NOMO-1 treated with dmso at 0.1 percent for 144 hours (cell line): ENCODE data around the gene RAX.

Experiments
- DNase-seq: peaks from one replicate; lab custom pipeline; 2025; ENCODE audit not compliant: unreplicated experiment; lab: John Stamatoyannopoulos, UW

The RAX gene

DNA sequence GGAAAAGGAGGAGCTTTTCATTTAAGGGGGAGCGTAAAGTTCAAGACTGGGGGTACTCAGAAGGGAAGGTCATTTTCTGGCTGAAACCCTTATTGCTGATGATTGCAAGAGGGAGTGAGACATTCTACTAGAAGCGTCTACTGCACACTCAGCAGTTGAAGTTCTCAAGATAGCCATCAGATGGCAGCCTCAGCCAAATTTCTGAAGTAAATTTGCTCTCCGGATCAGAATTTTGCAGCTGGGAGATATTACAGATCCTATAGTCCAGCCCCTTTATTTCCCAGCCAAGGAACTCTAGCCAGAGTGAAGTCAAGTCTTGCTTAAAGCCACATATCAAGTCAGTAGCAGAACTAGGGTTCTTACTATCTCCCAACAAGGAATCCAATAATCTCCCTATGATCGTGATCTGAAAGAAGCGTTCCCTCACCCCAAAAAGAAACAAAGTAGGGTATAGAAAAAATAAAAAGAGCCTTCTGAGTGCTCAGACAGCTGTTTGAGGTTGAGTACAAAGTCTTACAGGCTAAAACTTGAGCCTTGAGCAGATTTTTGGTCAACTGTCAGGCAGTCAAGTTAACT, 24.0 kb downstream of the RAX start:
- DNase-seq, result no peak

GRCh38 chr18:59246796-59247195, 26.5 kb downstream of the RAX start:
- DNase-seq, result no peak

DNA sequence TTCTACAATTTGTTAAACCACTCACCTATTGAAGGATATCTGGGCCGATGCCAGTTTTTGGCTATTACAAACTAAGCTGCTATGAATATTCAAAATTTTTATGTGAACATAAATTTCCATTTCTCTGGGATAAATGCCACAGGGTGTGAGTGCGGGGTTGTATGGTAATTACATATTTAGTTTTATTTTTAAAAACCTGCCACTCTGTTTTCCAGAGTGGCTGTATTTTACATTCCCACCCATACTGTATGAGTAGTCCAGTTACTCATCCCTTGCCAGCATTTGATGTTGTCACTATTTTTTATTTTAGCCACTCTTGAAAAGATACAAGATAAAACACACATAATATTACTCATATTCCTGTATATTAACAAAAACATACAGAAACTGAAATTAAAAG, 30.3 kb downstream of the RAX start:
- no peak for DNase-seq

GRCh38 chr18:59239642-59240041, 33.6 kb downstream of the RAX start:
- DNase-seq, result no peak

DNA sequence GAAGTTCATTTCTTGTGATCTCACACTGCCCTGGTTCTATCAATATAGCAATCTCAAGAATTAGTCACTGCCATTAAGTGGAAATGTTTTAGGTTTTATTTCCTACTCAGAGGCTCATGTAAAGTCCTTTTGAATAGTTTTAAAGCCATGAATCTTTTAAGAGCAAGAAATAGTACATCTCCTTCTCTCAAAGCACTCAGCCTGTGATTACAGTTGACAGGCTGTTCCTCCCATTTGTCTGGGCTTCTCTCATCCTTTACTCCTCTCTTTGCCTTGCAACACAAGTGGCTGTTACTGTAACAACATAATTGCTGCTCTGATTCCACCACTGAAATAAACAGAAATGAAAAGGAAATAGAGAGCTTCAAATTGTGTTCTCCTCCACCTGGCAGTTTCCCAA, 34.9 kb downstream of the RAX start:
- DNase-seq, result no peak

- DNase-seq, result no peak
Measured at GRCh38 chr18:59233017-59233410, 40.2 kb downstream of the RAX start.

GRCh38 chr18:59232309-59233016, 40.8 kb downstream of the RAX start:
- DNase-seq, result no peak

- DNase-seq, result no peak
Measured at GRCh38 chr18:59231877-59232276, 41.4 kb downstream of the RAX start.

DNA sequence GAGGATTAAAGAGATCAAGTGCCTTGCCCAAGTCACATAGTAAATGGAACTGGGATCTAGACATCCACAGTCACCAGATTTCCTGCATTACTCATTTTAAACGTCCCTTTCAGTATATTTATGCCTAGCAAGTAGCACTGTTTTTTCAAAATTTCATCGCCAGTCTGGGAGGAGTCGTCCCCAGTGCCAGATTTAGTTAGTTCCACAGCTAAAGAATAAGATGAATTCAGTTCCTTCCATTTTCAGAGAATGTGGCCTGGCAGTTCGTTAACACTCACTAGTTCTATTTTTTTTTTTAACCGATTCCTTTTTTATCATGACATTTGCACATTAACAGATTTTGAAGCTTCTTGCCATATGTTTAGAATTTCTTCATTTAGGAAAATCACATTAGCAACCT, 42.1 kb downstream of the RAX start:
- no peak for DNase-seq

- DNase-seq, result no peak
Measured at GRCh38 chr18:59229701-59230443, 43.4 kb downstream of the RAX start.

DNA sequence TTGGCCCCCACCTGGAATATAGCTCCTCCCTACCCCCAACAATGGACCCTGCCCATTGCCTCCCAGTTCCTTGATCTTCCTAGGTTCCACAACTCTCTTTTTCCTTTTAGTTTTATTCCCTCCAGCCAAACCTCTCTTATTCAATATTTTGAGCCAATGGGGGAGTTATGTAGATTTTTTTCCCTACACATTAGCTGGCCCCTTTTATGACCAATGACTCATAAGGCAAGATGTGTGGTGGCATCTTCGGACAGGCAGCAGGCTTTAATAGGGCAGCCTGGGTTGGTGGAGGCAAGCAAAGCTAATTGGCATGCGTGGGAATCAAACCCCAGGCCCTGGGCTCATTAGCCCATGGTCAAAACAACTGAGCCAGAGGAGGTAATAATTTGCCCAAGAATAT, 44.1 kb downstream of the RAX start:
- no peak for DNase-seq

DNA sequence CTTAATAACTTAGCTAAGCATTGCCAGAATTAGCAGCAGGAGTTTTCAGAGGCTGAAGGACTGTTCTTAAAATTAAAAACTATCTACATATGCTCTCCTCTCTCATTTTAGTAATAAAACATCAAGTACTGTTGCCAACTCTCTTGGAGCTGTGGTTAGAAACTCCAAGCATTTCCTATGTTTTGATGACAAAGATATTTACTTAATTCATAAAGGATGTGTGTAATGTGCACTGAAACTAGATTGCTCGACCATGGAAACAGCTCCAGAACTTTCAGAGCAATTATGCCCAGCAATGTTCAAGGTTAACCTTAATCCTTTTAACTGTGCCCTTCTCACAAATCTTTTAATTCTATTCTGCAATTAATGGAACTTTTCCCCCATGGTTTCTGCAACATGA, 44.9 kb downstream of the RAX start:
- DNase-seq, result no peak

DNA sequence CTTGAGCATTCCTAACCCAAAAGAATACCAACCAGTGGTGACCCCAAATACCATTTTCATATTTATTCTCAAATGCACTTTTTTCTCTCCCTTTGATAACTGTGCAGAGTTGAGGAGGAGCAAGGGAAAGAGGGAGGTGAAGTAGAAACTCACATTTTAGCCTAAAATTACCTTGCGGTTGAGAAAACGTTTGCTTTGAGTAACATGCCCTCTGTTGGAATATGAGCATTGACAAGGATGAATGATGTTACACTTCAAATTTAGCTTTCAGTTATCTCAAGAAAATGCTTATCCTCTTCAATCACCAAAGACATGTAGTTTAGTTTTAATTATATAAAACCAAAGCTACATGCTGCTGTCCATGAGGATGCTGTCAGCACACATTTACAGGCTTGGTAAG, 50.9 kb downstream of the RAX start:
- DNase-seq, result no peak

DNA sequence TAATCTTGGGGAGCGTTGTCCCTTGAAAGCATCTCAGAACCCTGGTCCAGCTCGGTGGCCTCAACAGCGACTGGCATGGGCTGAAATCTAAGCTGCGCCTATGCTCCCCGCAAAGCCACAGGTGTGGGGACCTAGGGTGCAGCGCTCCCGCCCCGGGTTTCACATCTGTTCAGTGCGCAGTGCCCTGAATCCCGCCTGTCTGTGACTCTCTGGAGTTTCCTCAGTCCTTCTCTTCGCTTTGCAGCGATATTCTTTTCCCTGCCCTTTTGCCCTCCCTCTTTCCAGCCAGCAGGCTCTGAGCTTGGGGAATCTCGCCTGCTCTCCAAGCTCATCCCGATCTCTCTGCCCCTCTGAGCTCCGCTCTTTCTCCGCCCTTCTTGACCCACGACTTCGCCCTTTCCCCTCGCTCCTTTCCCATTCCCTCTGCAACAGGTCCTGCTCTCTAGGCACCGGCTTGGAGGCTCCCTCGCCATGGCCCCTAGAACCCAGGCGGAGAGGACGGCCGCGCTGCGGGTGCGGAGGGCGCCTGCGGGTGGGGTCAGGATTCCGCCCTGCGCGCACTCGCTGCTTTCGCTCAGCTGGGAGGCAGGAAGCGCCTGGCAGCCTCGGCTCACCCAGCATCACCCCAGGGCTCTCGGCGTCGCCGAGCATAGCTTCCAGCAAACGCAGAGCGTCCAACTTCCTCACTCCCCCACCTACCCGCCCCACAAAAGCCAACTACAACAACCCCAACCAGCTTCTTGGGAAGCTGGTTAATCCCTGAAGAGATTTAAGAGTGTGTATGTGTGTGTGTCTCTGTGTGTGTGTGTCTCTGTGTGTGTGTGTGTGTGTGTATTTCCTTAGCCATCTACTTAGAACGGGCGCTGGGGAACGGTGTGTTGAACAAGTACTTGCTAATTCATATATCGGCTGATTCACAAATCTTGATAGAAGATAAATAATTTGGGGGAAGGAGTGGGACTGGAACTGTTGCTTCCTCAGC, 52.2 kb downstream of the RAX start:
- no peak for DNase-seq

- DNase-seq, result no peak
Measured at GRCh38 chr18:59220164-59220783, 53.0 kb downstream of the RAX start.

DNA sequence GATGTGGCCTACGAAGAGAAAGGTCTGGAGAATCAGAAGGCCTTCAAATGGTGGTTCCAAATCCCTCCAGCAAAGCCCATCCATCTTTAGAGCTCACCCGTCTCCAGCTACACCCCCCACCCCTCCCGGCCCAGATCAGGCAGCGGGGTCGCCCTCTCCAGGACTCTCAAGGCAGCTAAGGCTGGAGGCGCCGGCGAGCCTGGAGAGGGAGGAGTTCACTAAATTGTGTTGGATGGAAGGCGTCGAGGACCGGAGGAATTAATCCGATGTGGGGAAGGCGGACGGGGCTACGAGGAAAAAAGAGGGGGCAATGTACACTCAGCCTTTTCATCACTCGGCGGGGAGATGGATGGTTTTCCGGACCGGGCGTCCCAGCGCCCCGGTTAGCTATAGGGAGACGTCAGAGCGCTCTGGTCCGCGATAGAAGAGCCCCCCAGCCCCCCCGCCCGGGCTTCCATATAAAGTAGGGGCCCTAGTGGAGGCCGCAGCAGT, 53.5 kb downstream of the RAX start, which contains the start of gene GRP:
TSS of gene GRP (plus strand) at position 487 of the 492 bp plus-strand sequence. CDS start 108 bp downstream, outside the sequence.
- no peak for DNase-seq

DNA sequence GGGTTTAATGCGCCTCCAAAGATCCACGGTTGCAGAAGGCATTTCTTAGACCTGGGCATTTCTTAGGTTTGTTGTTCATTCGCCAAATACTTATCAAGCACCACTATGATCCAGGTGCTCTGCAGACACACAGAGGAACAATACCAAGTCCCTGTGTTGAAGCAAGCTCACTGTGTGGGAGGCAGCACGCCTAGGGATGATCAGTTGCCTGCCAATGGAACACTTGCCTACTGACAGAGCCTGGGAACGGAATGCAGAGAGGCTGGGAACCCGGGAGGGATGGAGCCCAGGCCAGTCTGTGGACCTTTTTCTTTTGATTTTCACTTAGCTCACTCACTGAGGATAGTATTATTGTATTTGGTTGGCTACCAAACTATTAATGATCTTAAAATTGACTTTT, 55.2 kb downstream of the RAX start:
- DNase-seq, result no peak
